A673 (cell line): ENCODE data around the gene KIF26B.

Source experiments
- CTCF ChIP-seq: fragments of 300-800, 200-600 bp; sonication (generic); conservative IDR thresholded peaks from 2 replicates; pipeline ENCODE4 v1.5.1; 2017; ENCODE audit warnings: low read depth, mild to moderate bottlenecking, antibody characterized with exemption, low read length, moderate library complexity, mixed read lengths
- EZH2 ChIP-seq: fragments of 200-600 bp; sonication (generic); IDR thresholded peaks from 2 replicates; pipeline ENCODE4 v1.6.1; 2017; ENCODE audit warnings: borderline replicate concordance, low read depth, mild to moderate bottlenecking, mixed read lengths, antibody characterized with exemption, low read length; ENCODE audit not compliant: poor library complexity, severe bottlenecking

GRCh38 chr1:245606157-245606725 lies 451.5 kb downstream of the KIF26B start:
- TF ChIP-seq CTCF (no peak), EZH2 (no peak)
